Keratinocyte (primary cell): Measurements from ENCODE around the gene PTPA. TPM values are rescaled to one million over a fixed set of nuclear protein-coding genes. Genes with fewer than 3 reads are reported as not detected.

ENCODE experiments used
- DNase-seq: peaks from one replicate; pipeline ENCODE4 v3.0.0-alpha.2; 2011; ENCODE audit warnings: low read depth, missing footprints, low spot score
- FAIRE-seq: peaks from 2 replicates; lab custom pipeline; 2011; peaks lifted over from hg19 to GRCh38; lab: Jason Lieb, UNC
- H2AFZ ChIP-seq: 2 replicates; pipeline ENCODE4 v1.6.0; 2012; ENCODE audit warnings: low read length, control low read depth, inconsistent platforms; ENCODE audit not compliant: control insufficient read depth
- H3K27ac ChIP-seq: 2 replicates; pipeline ENCODE4 v1.5.1; 2011; ENCODE audit warnings: low read length; ENCODE audit not compliant: control insufficient read depth, insufficient read depth
- H3K27me3 ChIP-seq: 3 replicates; pipeline ENCODE4 v1.6.0; 2011; ENCODE audit warnings: low read length; ENCODE audit not compliant: control insufficient read depth, insufficient read depth; ENCODE audit errors: extremely low read depth
- H3K36me3 ChIP-seq, 2 experiments: 2 replicates in 1 of 2; 3 replicates in 1 of 2; pipeline ENCODE4 v1.5.1; 2011; ENCODE audit warnings: low read length in 2 of 2, mild to moderate bottlenecking in 1 of 2; ENCODE audit not compliant: control insufficient read depth in 2 of 2, insufficient read depth in 2 of 2; ENCODE audit errors: extremely low read depth in 1 of 2
- H3K4me1 ChIP-seq: 3 replicates; pipeline ENCODE4 v1.5.1; 2011; ENCODE audit warnings: low read length; ENCODE audit not compliant: control insufficient read depth, insufficient read depth; ENCODE audit errors: extremely low read depth
- H3K4me2 ChIP-seq: 3 replicates; pipeline ENCODE4 v1.6.0; 2011; ENCODE audit warnings: low read depth, low read length; ENCODE audit not compliant: control insufficient read depth, insufficient read depth; ENCODE audit errors: extremely low read depth
- H3K4me3 ChIP-seq, 3 experiments: fragments of 200-600 bp in 1 of 3; sonication (generic) in 1 of 3; 2 replicates in 2 of 3; 3 replicates in 1 of 3; pipeline ENCODE4 v1.5.1; 2011 to 2016; ENCODE audit warnings: low read length in 3 of 3, mild to moderate bottlenecking in 3 of 3, control low read depth in 2 of 3, inconsistent platforms in 1 of 3, low read depth in 1 of 3, mixed read lengths in 1 of 3, mixed run types in 1 of 3, moderate library complexity in 1 of 3; ENCODE audit not compliant: control insufficient read depth in 2 of 3, insufficient read depth in 2 of 3; ENCODE audit errors: extremely low read depth in 1 of 3
- H3K79me2 ChIP-seq: 2 replicates; pipeline ENCODE4 v1.6.0; 2012; ENCODE audit warnings: low read length; ENCODE audit not compliant: control insufficient read depth, insufficient read depth
- H3K9ac ChIP-seq: 3 replicates; pipeline ENCODE4 v1.6.0; 2011; ENCODE audit warnings: low read length; ENCODE audit not compliant: control insufficient read depth, insufficient read depth; ENCODE audit errors: extremely low read depth
- H3K9me1 ChIP-seq: 3 replicates; pipeline ENCODE4 v1.6.0; 2011; ENCODE audit warnings: low read length; ENCODE audit not compliant: control insufficient read depth, insufficient read depth; ENCODE audit errors: extremely low read depth
- H3K9me3 ChIP-seq: 2 replicates; pipeline ENCODE4 v1.5.1; 2012; ENCODE audit warnings: low read depth, low read length; ENCODE audit not compliant: control insufficient read depth
- H4K20me1 ChIP-seq: 3 replicates; pipeline ENCODE4 v1.6.0; 2011; ENCODE audit warnings: low read length; ENCODE audit not compliant: control insufficient read depth, insufficient read depth; ENCODE audit errors: extremely low read depth
- CTCF ChIP-seq, 3 experiments: IDR thresholded peaks in 1 of 3; conservative IDR thresholded peaks in 1 of 3; optimal IDR thresholded peaks in 1 of 3; 2 replicates in 2 of 3; 3 replicates in 1 of 3; pipeline versions ENCODE3 to v1.5.1; 2011; ENCODE audit warnings: low read length in 3 of 3, mild to moderate bottlenecking in 3 of 3, moderate library complexity in 2 of 3, control low read depth in 1 of 3, inconsistent platforms in 1 of 3; ENCODE audit not compliant: insufficient read depth in 2 of 3; ENCODE audit errors: extremely low read depth in 1 of 3
- EZH2 ChIP-seq: IDR thresholded peaks from one replicate; pipeline ENCODE4 v1.6.1; 2012; ENCODE audit warnings: inconsistent platforms, mild to moderate bottlenecking, low read length, moderate library complexity
- dilution Hi-C: fragments of 300-500 bp; cut with MboI; formaldehyde crosslinking; loops from one replicate; pipeline ENCODE4 v1.7.0; 2020; ENCODE audit warnings: low sequenced_read_pairs; ENCODE audit not compliant: extremely low pct_ligation_motif_present
- polyA plus RNA-seq, 5 experiments: library from polyadenylated mRNA; depleted of rRNA in 3 of 5; stranded (reverse) in 3 of 5; stranded (forward) in 1 of 5; unstranded in 1 of 5; fragments of >200 nt; gene quantifications; 1 replicate in 1 of 5; 2 replicates in 3 of 5; 3 replicates in 1 of 5; pipeline versions ENCODE4 v1.2.1 to v1.2.3, GENCODE V29; 2011 to 2012; ENCODE audit warnings: missing spikeins in 2 of 5, low read depth in 1 of 5, low replicate concordance in 1 of 5

PTPA gene
- polyA plus RNA-seq, 1 donor (not counting 4 experiments of a cell fraction or from before 2014, with no cell fraction given) = 98.0 TPM

DNA sequence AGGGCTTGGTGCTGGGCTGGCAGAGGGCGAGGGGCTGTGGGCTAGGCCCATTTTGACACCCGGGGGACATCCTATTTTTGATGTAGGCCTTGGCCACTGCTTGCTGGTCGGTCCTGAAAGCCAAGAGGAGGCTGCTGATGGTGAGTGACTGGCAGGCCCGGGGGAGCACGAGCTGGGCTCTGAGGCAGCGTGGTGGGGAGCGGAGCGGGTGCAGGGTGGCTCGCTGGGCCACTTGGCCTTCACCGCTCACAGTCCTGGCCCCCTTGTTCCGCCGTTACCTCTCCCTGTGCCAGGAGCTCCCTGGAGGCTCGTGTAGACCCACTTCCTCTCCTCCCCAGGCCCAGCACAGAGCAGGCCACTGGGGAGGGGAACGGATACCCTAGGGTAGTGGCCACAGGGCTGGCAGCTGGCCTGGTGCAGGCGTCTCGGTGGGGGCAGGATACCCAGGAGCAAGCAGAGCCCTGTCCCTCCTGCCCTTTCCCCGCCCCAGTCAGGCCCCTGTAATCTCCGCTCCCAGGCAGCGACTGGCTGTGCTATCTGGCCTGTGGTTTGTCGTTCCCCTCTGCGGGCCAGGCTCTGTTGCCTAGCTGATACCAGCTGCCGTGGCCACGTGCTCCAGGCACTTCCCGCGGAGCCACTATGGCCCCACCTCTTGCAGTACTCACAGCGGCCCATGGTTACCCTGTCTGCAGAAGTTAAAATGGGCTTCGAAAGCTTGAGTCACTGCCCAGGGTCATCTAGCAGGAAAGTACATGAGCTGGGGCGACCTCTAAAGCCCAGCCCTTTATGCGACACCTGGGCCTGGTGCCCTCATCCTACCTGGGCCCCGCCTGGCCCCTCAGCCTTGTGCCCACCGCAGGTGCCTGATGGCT is 42.0 kb upstream of the PTPA start:
- no peak for DNase-seq
- Histone ChIP-seq H3K27me3 (no peaks in the 10 kb centered on the region), H3K9me1 (no peaks in the 10 kb centered on the region), H3K9ac (no peak overlapping the region), H3K36me3 (peaks cover 12 to 22% of the 10 kb centered on the region in 2 experiments), H3K4me1 (no peaks in the 10 kb centered on the region), H3K4me3 (no peak overlapping the region), H3K27ac (no peak overlapping the region), H3K9me3 (no peaks in the 10 kb centered on the region), H4K20me1 (no peaks in the 10 kb centered on the region), H3K79me2 (no peaks in the 10 kb centered on the region), H2AFZ (no peak overlapping the region), H3K4me2 (no peak overlapping the region)
- no peak for TF ChIP-seq CTCF (optimal IDR thresholded peaks at IDR 0.05 in 1 of 3, IDR thresholded peaks at IDR 0.05 in 1 of 3, conservative IDR thresholded peaks at IDR 0.05 in 1 of 3; ENCODE audit: extremely low read depth in 1 of 3, insufficient read depth in 2 of 3, low read length in 3 of 3)
- no peak for FAIRE-seq
- dilution Hi-C loops = no loop called here

DNA sequence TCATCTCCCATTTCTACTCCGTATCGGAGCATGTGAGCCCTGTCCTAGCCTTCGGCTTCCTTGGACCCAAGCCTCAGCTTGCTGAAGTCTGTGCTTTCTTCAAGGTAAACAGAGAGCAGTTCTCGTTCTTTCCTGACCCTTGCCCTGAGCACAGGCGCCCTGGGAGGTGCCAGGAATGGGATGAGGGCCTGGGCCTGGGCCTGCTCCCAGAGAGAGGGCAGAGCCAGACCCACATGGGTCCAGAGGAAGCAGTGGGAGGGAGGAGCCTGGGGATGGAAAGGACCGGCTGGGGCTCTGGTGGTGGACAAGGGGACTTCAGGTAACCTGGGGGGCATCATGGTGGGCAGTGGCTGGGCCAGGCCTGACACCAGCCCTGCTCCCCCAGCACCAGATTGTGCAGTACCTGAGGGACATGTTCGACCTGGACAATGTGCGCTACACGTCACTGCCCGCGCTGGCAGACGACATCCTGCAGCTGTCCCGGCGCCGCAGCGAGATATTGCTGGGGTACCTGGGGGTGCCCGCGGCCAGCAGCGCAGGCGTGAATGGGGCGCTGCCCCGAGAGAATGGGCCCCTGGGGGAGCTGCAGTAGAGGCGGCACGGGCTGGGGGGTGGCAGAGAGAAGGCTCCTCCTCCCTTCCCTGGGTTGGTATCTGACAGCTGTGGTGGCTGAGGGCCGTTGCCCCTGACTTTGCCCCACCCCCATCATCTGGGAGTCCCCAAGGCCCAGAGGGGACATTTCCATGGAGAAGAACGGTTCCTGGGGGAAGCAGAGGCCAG is 41.2 kb upstream of the PTPA start:
- Histone ChIP-seq H3K27ac (no peak overlapping the region), H2AFZ (no peak overlapping the region), H3K27me3 (no peaks in the 10 kb centered on the region), H3K9me3 (no peaks in the 10 kb centered on the region), H3K36me3 (peaks cover 12 to 18% of the 10 kb centered on the region in 2 experiments), H3K9ac (no peak overlapping the region), H3K4me2 (no peak overlapping the region), H3K4me1 (no peaks in the 10 kb centered on the region), H3K79me2 (no peaks in the 10 kb centered on the region), H4K20me1 (no peaks in the 10 kb centered on the region), H3K9me1 (no peaks in the 10 kb centered on the region), H3K4me3 (no peak overlapping the region)
- no peak for DNase-seq
- dilution Hi-C loops = no loop called here
- TF ChIP-seq EZH2 (no peak), CTCF (optimal IDR thresholded peaks at IDR 0.05 in 1 of 3, IDR thresholded peaks at IDR 0.05 in 1 of 3, conservative IDR thresholded peaks at IDR 0.05 in 1 of 3; ENCODE audit: extremely low read depth in 1 of 3, insufficient read depth in 2 of 3, low read length in 3 of 3) (no peak)
- FAIRE-seq = no peak
